ENCODE results near the gene GRIK3.

Gene GRIK3

DNA sequence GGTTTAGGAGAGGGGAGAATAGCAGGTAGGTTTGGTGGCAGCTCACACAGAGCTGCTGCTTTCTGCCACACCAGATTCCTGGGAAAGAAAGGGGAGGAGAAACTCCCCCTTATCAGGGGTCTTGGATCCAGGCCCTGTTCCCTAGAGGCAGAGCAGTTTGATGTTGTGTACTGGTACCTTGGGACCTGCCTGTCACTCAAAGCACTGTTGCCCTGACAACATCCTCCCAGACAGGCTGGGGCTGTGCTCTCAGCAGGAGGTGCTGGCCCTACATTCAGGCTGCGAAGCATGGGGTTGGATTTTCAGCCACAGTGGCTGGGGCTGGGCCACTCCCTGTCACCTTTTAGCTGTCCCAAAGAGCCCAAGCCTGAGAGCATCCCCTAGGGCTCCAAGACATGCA lies 188.0 kb downstream of the GRIK3 start:
- DNase-seq, result no peak

- DNase-seq, result no peak
Measured at GRCh38 chr1:36845802-36846201, 188.5 kb downstream of the GRIK3 start.

GRCh38 chr1:36844917-36845316 lies 189.4 kb downstream of the GRIK3 start:
- DNase-seq, result no peak

GRCh38 chr1:36843906-36844610 lies 190.3 kb downstream of the GRIK3 start:
- DNase-seq, result no peak

DNA sequence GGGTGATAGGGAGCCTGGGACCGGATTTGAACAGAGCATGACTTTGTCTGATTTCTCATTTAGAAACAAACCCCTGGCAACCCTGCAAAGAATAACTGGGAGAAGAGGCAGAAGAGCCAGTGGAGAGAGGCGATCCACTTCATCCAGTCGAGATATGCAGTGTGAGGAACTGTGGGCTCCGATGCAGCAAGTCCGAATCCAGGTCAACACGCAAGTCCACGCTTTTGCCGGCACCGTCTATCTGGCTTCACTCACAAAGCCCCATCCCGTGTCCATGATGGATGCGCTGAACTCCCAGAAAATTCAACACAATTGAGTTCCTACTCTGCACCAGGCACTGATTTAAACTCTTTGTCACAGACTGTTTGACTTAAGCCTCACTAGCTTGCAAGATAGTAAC lies 191.3 kb downstream of the GRIK3 start:
- DNase-seq, result no peak

- DNase-seq, result no peak
Measured at GRCh38 chr1:36842448-36842847, 191.9 kb downstream of the GRIK3 start.

DNA sequence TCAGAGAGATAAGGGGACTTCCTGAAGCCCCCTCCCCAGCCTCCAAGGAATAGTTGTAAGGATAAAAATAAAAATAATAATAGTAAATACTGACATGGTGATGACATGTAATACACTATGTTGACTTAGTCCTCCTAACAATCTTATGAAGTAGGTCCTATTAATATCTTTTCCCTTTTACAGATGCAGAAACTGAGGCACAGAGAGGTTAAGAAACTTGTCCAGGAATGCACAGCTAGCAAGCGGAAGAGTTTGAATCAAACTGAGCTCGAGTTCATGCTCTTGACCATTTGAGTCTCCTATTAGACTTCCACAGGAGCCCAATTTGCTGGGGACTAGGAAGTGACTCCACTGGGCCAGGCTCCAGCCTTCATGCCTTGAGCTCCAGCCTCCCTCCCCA lies 194.8 kb downstream of the GRIK3 start:
- DNase-seq, result no peak

DNA sequence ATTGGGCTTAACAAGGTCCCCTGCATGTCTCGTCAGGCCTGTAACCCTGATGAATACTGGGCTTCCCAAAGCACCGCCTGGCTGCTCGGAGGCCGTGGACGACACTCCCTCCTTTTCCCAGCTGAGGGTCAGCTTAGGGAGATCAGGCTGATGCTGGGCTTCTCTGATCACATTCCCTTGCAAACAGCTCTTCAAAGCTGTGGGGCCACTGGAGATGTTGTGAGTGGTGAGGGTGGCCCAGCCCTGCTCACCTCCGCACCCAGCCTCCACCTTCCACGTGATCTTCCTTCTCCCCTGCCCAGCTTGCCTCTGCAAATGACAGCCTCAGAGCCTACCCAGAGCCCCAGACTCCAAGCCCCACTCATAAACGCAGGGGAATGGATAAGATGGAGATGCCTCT lies 195.4 kb downstream of the GRIK3 start:
- DNase-seq, result no peak

- DNase-seq, result no peak
Measured at GRCh38 chr1:36836916-36837315, 197.4 kb downstream of the GRIK3 start.

DNA sequence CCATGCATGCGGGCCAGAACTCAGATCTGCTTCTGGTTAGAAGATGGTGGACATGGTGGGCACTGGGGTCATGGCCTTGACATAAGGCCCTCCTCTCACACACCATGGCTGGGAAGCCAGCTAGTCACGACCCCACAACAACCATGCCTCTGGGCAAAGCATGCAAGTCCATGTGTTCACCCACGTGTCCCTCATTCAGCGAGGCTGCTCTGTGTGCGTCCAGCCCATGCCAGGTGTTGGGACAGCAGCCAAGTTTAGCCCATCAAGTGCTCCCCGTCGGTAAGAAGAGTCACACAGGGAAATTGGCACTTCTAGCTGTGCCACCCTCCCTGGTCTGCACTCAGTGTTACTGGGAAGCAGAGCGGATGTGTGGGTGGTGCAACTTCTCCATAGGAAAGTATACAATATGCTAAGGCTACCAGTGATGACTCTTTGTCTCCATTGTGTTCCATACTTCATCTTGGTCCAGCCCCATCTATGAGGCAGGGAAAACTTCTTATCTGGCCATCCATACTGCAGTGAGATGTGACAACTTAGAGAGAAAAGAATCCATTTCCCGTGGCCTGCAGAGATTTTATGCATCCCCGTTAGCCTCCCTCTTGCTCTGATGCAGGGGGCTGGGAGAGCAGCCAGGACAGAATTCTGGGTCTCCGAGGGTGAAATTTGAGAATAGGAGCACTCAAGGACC lies 198.0 kb downstream of the GRIK3 start:
- no peak for DNase-seq

GRCh38 chr1:36835696-36836095 lies 198.6 kb downstream of the GRIK3 start:
- DNase-seq, result no peak

GRCh38 chr1:36835017-36835695 lies 199.2 kb downstream of the GRIK3 start:
- DNase-seq, result no peak

- no peak for DNase-seq
Measured at GRCh38 chr1:36834586-36834985, 199.7 kb downstream of the GRIK3 start.

DNA sequence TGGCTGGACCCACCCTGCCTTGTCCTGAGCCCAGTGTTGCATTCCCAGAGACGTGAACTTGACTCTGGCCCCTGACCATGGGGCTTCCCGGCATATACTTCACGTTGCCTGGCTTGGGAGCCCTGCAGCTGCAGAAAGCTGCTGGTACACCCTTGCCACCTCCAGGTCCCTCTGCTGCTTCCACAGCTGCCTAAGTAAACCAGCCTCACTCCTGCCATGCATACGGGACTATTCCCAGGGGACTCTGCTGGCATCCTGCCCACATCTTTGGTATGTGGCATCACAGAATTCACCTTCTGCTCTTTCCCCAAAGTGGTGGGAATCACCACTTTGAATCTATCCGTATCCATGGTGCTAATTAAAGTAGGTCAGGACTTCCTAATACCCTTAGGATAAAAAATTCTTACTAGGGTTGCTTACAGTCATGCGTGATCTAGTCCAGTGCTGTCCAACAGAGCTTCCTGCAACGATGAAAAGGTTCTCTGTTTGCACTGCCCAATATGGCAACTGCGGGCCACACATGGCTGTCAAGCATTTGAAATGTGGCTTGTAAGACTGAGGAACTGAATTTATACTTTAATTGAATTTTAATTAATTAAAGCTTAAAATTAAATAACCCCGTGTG lies 203.0 kb downstream of the GRIK3 start:
- DNase-seq, result no peak

GRCh38 chr1:36829961-36830360 lies 204.4 kb downstream of the GRIK3 start:
- DNase-seq, result no peak

- no peak for DNase-seq
Measured at GRCh38 chr1:36829066-36829465, 205.2 kb downstream of the GRIK3 start.

- no peak for DNase-seq
Measured at GRCh38 chr1:36825226-36825625, 209.1 kb downstream of the GRIK3 start.

DNA sequence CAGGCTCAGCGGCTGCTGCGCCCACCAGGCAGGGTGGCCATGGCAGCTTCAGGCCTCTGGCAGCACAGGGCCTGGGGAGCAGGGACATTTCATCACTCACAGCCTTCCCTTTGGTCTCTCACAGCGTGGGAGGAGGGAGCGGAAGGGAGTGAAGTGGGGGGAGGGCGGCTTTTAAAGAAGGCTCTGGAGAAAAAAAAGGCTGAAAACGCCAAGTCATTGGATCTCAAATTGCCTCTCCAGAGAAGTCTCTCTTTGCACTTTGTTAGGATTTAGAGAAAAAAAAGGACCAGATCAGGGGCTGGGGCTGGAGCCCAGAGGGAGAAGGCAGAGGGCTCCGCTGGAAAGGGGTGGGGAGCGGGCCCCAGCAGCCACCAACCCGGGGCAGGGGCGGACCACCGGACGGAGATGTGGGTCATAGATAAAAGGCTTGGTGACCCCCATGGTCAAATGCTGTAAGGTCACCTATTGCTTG lies 209.9 kb downstream of the GRIK3 start:
- no peak for DNase-seq

DNA sequence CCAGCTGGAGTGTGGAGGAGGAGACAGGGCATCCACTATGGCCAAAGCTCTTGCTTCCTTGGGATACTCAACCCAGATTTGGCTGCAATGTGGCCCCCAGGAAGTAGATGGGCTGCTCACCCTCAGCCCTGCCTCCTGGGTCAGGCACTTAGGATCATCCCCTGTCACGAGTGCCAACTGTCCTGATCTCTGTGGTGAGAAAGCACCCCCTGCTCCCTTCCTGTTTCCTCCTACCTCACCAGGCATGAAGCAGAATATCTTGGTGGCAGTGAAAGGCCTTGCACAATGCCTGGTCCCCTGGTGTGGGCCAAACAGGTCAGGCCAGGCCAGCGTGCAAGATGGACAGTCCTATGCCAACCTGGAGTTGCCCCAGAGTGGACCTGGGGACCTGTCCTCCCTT lies 211.7 kb downstream of the GRIK3 start:
- DNase-seq, result no peak

DNA sequence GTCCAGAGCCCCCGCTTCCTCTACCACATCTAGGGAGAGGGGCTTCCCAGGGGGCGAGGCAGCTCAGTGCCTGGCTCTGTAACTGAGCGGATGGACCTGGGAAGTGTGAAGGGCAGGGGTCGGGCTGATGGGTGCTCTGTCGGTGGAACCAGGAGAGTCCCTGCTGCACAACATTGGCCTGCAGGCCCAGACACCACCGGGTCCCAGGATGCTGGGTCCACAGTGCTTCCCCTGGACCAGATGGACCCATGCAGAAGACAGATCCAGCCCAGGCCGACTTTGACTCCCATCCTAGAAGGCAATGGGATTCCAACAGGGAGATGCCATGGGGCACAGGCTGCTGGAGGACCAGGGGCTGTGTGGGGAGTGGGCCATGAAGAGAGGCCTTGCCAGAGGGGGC lies 212.9 kb downstream of the GRIK3 start:
- no peak for DNase-seq

- DNase-seq, result no peak
Measured at GRCh38 chr1:36818771-36819170, 215.5 kb downstream of the GRIK3 start.

DNA sequence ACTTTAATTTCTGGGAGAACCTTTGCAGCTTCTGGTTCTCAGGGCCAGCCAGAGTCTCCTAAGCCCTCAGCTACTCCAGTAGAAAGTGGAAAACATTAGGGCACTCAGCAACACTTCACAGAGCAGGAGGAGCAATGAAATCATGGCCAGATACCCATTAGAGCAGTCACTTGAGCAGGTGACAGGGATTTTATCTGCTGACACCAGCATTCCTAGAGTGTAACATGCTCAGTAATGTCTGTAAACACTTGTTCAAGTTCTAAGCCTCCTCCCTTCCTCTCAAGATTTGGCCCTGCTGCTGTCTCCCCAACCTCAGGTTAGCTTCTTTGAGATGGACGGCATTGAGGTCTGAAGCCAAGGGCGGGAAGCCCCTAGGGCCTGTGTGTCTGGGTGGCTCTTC lies 218.0 kb downstream of the GRIK3 start:
- no peak for DNase-seq

- DNase-seq, result no peak
Measured at GRCh38 chr1:36814774-36815173, 219.5 kb downstream of the GRIK3 start.

- DNase-seq, result no peak
Measured at GRCh38 chr1:36814083-36814482, 220.2 kb downstream of the GRIK3 start.

Data from GF-D8 (cell line).